Adrenal gland (tissue), 12 donors: ENCODE data around the gene PLEKHA7. TPM values are rescaled to one million over a fixed set of nuclear protein-coding genes. Genes with fewer than 3 reads are reported as not detected.

Experiments
- DNase-seq, 7 donors: peaks; one replicate each; pipeline ENCODE4 v3.0.0-alpha.2; 2019 to 2020
- H3K27ac ChIP-seq, 5 donors: fragments of 200-600 bp; sonication (generic) in 4 of 5; 1 replicate in 3 of 5; 2 replicates in 2 of 5; pipeline versions ENCODE4 v1.5.1 to v1.8.0; 2016 to 2020; ENCODE audit warnings: mild to moderate bottlenecking in 1 of 5
- H3K27me3 ChIP-seq: fragments of 200-600 bp; 2 replicates; pipeline ENCODE4 v1.8.0; 2021
- H3K36me3 ChIP-seq, 2 donors: fragments of 200-600 bp; replicated peaks in 1 of 2; 1 replicate in 1 of 2; 2 replicates in 1 of 2; pipeline versions ENCODE4 v1.5.1 to v1.8.0; 2018 to 2022
- H3K4me1 ChIP-seq, 2 donors: fragments of 200-600 bp; replicated peaks in 1 of 2; 1 replicate in 1 of 2; 2 replicates in 1 of 2; pipeline versions ENCODE4 v1.5.1 to v1.8.0; 2018 to 2021
- H3K4me3 ChIP-seq, 4 donors: fragments of 200-600 bp; sonication (generic) in 3 of 4; one replicate each; pipeline ENCODE4 v1.5.1; 2016 to 2018
- H3K9me3 ChIP-seq, 3 donors: fragments of 200-600 bp; sonication (generic) in 1 of 3; replicated peaks in 1 of 3; 1 replicate in 2 of 3; 2 replicates in 1 of 3; pipeline versions ENCODE4 v1.5.1 to v1.8.0; 2016 to 2021
- CTCF ChIP-seq, 6 experiments: fragments of 450-650 bp in 4 of 6; fragments of 200-600 bp in 2 of 6; sonication (generic) in 1 of 6; IDR thresholded peaks; 1 replicate in 5 of 6; 2 replicates in 1 of 6; pipeline versions ENCODE4 v1.5.1 to v1.8.0; 2016 to 2021; ENCODE audit warnings: antibody characterized with exemption in 6 of 6, mild to moderate bottlenecking in 2 of 6, moderate library complexity in 1 of 6
- POLR2A ChIP-seq, 2 donors: fragments of 450-650 bp; IDR thresholded peaks; one replicate each; pipeline ENCODE4 v1.6.1; 2017; ENCODE audit warnings: antibody characterized with exemption in 2 of 2, mild to moderate bottlenecking in 2 of 2, moderate library complexity in 1 of 2
- WGBS, 4 donors: extraction: QIAGEN DNeasy Blood & Tissue Kit in 2 of 4; methylation state at CpG; one replicate each; pipeline versions ENCODE4 v1.1.5 to v1.1.7; 2013 to 2017; 5-methylcytosine and 5-hydroxymethylcytosine counted together
- intact Hi-C, 2 donors: fragments of 100-400 bp; cut with DNase I; formaldehyde crosslinking; loops; one replicate each; pipeline versions ENCODE4 v1.14.1 to v1.15.0; 2022 to 2023
- polyA plus RNA-seq, 3 donors: library from polyadenylated mRNA; stranded (reverse); fragments of 200-250 nt in 2 of 3; fragments of 350-450 nt in 1 of 3; fragmentation: Illumina TruSeq in 1 of 3; extraction: RNeasy Lipid Tissue Mini Kit (QIAGEN cat#74804) in 1 of 3; gene quantifications; one replicate each; pipeline ENCODE4 v1.2.3, GENCODE V29; 2013 to 2014
- total RNA-seq, 9 donors: library from RNA; depleted of rRNA in 4 of 9; stranded (reverse); fragments of >200 nt in 4 of 9; fragments of 120-200 nt in 1 of 9; fragmentation: NEBNext Ultra II Directional in 1 of 9; extraction: Animal tissue kit (Norgen Biotek cat#: 25700) in 1 of 9; gene quantifications; one replicate each; pipeline versions ENCODE4 v1.1.0 to v1.2.4, GENCODE V29; 2013 to 2023
- donor health status: healthy with polysubstance abuse.
- donor health status: Bipolar disorder and iron deficiency.
- donor health status: DM: yes; HTN: yes; CAD: no.
- donor health status: DM: no; HTN: no; CAD: no.
- donor health status: DM: no; HTN: no; CAD: no.
- donor health status: DM: yes; HTN: yes; CAD: no.

The PLEKHA7 gene
- total and polyA plus RNA-seq, 12 donors: 0.54 to 23.7 (median 2.7) TPM

- TF ChIP-seq POLR2A (IDR thresholded peaks at IDR 0.05) (no peak), CTCF (IDR thresholded peaks at IDR 0.05) (no peak)
- peak in 4 of 7 donors; percentile 28 to 49 (median 36) for DNase-seq
- no peaks in the 10 kb centered on the region for H3K9me3 ChIP-seq
- peak overlapping the region in 2 of 4 donors; percentile 16 to 53 for H3K4me3 ChIP-seq
- peaks cover 24% of the 10 kb centered on the region for H3K27me3 ChIP-seq
- intact Hi-C loops: no loop called here
- H3K4me1 ChIP-seq: peaks cover 11 to 18% of the 10 kb centered on the region in 2 donors
- no peaks in the 10 kb centered on the region for H3K36me3 ChIP-seq
- H3K27ac ChIP-seq: peak overlapping the region in 1 of 5 donors; percentile 10
- 1 to 4% (median 2%) methylated on average over 16 to 51 of the region's 51 CpGs for WGBS, 4 donors
These were observed 89.2 kb downstream of the PLEKHA7 start for GRCh38 chr11:16924826-16925560.

GRCh38 chr11:16924462-16924825, 89.8 kb downstream of the PLEKHA7 start:
- intact Hi-C loops: no loop called here
- Histone ChIP-seq H3K4me3 (peak overlapping the region in 1 of 4 donors; percentile 53), H3K4me1 (peaks cover 11 to 18% of the 10 kb centered on the region in 2 donors), H3K27ac (no peak overlapping the region), H3K27me3 (peaks cover 24% of the 10 kb centered on the region), H3K9me3 (no peaks in the 10 kb centered on the region), H3K36me3 (no peaks in the 10 kb centered on the region)
- no peak for DNase-seq
- TF ChIP-seq POLR2A (IDR thresholded peaks at IDR 0.05) (no peak), CTCF (IDR thresholded peaks at IDR 0.05) (no peak)
- 36 to 43% (median 41%) methylated on average over 4 of the region's 4 CpGs for WGBS, 4 donors

- intact Hi-C loops: no loop called here
These were observed 90.2 kb downstream of the PLEKHA7 start for GRCh38 chr11:16923987-16924386.

GRCh38 chr11:16921668-16922067, 92.5 kb downstream of the PLEKHA7 start:
- TF ChIP-seq CTCF (IDR thresholded peaks at IDR 0.05) (no peak), POLR2A (IDR thresholded peaks at IDR 0.05) (no peak)
- 74 to 78% (median 75%) methylated on average over 4 of the region's 4 CpGs for WGBS, 4 donors

More at GRCh38 chr11:16923987-16924386, 90.2 kb downstream of the PLEKHA7 start:
- Histone ChIP-seq H3K4me3 (no peak overlapping the region), H3K27ac (no peak overlapping the region), H3K27me3 (peaks cover 24% of the 10 kb centered on the region), H3K36me3 (no peaks in the 10 kb centered on the region), H3K4me1 (peaks cover 11 to 18% of the 10 kb centered on the region in 2 donors), H3K9me3 (no peaks in the 10 kb centered on the region)
- 65 to 82% (median 75%) methylated on average over 4 of the region's 4 CpGs for WGBS, 4 donors
- DNase-seq: no peak
- no peak for TF ChIP-seq POLR2A (IDR thresholded peaks at IDR 0.05)
- TF ChIP-seq CTCF (IDR thresholded peaks at IDR 0.05): no peak

More at GRCh38 chr11:16921668-16922067, 92.5 kb downstream of the PLEKHA7 start:
- no peak for DNase-seq
- Histone ChIP-seq H3K4me1 (peaks cover 11 to 18% of the 10 kb centered on the region in 2 donors), H3K9me3 (no peaks in the 10 kb centered on the region), H3K27ac (no peak overlapping the region), H3K4me3 (no peak overlapping the region), H3K36me3 (no peaks in the 10 kb centered on the region), H3K27me3 (peaks cover 24% of the 10 kb centered on the region)
- intact Hi-C loops: no loop called here
